NCI-H187 treated with DMSO at 0.1 percent for 48 hours (cell line): ENCODE measurements around the gene ZNF18.
"Not testable (repeated sequence)": the region's sequence is repeated elsewhere in the genome, so short reads cannot be mapped to it uniquely, and the experiment has no call there.

Experiments used
- DNase-seq: peaks from one replicate; lab custom pipeline; 2025; lab: John Stamatoyannopoulos, UW

Gene ZNF18

DNA sequence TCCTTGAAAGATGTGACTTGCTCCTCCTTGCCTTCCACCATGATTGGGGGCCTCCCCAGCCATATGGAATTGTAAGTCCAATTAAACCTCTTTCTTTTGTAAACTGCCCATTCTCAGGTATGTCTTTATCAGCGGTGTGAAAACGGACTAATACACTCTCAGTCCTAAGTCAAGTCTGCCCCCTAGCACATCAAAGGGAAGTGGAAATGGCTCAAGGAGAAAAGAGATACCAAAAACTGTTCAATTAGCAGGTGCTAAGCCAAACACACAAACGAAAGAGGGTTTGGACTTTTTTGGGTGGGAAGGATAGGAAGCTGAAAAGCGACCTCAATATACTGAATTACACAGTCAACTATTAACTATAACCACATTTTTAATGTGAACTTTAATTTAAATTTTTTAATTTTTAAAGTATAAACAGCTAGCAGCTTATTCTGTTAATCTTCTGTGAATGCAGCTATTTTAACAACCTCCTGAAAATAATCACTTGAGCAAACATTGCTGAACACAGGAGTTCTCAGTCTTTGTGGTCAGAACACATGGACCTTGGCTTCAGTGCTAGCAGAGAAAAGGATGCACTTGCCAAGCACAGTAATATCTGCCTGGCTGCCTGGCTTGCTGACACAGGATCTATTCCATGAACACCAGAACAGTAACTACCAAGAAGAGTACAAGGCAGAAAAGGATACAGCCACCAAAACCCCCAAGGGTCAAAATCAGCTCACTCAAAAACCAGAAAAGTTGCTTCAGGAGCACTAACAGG is 10.9 kb downstream of the ZNF18 start:
- no peak for DNase-seq

DNA sequence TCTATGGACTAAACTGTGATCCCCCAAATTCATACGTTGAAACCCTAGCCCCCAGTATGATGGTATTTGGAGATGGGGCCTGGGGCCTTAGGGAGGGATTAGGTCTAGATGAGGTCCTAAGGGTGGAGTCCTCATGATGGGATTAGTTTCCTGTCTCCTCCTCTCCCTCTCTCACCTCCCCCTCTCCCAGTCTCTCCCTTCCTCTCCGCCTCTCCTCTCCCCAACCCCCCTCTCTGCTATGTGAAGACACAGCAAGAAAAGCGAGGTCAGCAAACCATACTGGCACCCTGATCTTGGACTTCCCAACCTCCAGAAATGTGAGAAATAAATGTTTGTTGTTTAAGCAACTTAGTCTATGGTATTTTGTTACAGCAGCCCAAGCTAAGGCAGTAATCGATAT is 15.4 kb downstream of the ZNF18 start:
- no peak for DNase-seq

GRCh38 chr17:11980813-11981212 is 16.5 kb downstream of the ZNF18 start:
- DNase-seq = no peak

DNA sequence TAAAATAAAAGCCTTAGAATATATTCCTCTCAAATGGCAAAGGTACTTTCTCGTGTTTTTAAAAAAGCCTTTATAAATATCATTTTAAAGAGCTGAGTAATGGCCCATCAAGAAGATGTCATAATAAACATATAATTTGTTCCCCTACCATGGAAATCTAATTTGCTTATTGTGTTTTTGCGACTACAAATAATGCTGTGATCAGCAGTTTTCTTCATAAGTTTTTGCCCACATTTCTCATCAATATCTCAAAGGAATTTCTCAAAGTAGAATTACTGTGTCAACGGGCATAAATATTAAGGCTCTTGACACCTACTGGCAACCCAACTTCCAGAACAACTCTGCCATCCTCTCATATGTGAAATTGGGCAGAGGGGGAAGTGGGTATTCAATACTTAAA is 17.5 kb downstream of the ZNF18 start:
- no peak for DNase-seq

DNA sequence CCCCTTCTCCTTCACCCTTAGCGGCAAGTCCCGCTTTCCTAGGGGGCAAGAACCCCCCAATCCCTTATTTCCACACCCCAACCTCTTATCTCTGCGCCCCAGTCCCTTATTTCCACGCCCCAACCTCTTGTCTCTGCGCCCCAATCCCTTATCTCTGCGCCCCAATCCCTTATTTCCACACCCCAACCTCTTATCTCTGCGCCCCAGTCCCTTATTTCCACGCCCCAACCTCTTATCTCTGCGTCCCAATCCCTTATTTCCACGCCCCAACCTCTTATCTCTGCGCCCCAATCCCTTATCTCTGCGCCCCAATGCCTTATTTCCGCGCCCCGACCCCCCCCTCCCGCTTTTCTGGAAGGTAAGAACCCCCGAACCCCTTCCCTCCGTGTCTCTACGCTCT is 24.5 kb downstream of the ZNF18 start:
- not testable (repeated sequence) for DNase-seq

GRCh38 chr17:11969565-11969964 is 27.7 kb downstream of the ZNF18 start:
- no peak for DNase-seq

GRCh38 chr17:11954936-11955335 is 42.3 kb downstream of the ZNF18 start:
- no peak for DNase-seq

DNA sequence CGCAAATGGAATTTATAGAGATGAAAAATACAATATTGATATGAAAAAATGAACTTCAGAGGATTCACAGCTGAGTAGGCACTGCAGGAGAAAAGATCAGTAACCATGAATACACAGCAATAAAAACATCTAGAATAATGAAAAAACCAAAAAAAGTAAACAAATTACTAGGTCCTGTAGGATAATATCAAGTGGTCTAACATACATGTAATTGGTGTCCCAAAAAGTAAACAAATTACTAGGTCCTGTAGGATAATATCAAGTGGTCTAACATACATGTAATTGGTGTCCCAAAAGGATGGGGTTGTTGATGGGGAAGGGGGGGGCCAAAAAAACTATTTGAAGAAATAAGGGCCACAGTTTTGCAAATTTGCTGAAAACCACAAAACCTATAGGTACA is 43.4 kb downstream of the ZNF18 start:
- DNase-seq = no peak

- DNase-seq = no peak
Observed at GRCh38 chr17:11952610-11953009, 44.7 kb downstream of the ZNF18 start.

- no peak for DNase-seq
Observed at GRCh38 chr17:11950771-11951519, 46.3 kb downstream of the ZNF18 start.

DNA sequence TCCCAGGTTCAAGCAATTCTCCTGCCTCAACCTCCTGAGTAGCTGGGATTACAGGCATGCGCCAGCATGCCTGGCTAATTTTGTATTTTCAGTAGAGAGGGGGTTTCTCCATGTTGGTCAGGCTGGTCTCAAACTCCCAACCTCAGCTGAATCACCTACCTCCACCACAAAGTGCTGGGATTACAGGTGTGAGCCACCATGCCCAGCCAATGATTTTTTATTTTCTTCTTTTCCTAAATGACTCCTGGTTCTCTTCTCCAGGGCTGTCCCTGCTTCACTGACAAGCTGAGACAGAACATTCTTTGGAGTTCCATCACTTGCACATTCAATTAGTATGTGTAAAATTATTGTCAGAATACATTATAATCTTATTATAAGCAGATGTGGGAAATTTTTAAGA is 47.7 kb downstream of the ZNF18 start:
- DNase-seq = not testable (repeated sequence)

DNA sequence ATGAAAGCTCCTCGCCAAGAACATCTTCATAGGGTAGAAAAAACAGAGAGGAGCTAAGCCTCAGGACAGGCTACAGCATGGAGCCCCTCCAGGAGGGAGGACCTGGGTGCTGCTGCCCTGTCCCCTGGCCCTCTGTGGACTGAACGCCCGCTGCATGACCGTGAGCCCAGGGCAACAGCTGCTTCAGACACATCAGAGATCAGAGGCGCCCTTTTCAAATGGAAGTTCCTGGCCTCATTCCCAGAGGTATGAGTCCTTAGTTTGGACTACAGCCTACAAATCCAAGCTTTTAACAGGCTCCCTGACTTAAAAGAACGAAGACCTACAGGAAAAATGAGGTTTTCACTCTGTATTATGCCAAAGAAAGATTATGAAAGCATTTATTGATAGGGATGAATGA is 48.5 kb downstream of the ZNF18 start:
- DNase-seq = no peak

DNA sequence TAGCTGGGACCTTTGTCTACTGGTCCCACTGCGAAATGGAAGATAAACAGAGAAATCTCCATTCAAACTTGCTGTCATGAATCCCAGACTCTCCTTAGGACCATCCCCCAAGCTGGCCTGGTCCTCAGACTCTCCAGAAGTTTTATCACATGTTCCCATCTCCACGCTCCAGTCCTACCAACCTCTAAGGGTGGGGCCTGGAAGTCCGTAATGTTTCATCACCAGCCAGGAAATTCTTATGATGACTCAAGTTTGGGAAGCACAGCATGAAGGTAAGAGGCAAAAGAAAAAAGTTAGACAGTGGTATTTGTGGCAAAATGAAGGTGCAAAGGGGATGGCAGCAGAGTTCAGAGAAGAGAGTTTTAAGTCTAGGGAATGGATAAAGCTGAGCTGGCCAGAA is 52.7 kb downstream of the ZNF18 start:
- DNase-seq = no peak

- DNase-seq = no peak
Observed at GRCh38 chr17:11943759-11944347, 53.4 kb downstream of the ZNF18 start.

GRCh38 chr17:11943086-11943485 is 54.2 kb downstream of the ZNF18 start:
- DNase-seq = not testable (repeated sequence)

GRCh38 chr17:11940904-11941303 is 56.4 kb downstream of the ZNF18 start:
- no peak for DNase-seq

DNA sequence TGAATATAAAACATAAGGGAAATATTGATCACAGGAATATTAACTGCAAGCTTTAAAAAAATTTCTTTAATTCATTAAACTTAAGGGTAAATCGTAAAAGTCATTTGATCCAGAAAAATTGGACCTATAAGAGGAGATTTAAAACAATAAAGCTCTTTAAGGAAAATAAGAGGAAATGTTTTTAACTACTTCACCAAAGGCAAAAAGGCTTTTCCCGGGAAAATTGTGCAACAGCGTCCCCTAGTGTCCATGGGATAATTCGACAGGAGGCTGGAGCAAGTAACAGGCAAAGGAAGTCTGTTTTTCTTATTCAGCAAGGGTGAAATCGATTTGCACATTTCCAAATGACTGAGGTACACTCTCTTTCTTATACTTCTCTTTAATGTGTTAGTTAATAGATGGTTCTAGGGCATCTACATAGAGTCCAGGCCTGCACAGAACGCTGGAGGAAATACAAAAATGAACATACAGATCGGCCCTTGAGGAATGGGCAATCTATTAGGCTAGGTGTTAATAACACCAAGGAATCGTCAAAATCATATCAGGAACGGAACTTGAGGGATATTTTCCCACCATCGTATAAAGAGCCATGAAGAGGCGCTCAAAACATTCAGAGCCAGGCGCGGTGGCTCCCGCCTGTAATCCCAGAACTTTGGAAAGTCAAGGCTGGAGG is 61.4 kb downstream of the ZNF18 start:
- DNase-seq = no peak

DNA sequence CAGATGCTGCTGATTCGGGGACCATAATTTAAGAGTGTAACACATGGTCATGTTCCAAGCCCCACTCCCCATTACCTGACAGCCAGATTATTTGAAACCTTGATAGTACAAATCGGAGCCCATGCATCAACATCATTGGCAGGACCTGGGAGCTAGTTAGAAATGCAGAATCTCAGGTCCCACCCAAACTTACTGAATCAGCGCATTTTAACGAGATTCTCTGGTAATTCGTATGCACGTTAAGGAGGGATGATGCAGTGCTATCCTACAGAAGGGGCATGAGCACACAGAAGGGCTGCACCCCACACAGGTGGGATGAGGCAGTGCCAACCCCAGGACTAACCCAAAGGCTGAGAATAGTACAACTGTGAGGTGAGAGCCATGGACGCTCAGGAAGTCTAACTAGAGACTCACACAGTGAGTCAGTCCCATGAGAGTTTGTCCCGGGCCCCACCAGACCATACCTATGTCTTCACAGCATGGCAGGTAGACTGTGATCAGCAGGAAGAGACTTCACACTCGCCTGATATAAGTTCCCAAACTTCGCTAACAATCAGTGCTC is 64.9 kb downstream of the ZNF18 start:
- no peak for DNase-seq

- DNase-seq = no peak
Observed at GRCh38 chr17:11928436-11928835, 68.8 kb downstream of the ZNF18 start.
